ENCODE data around the gene PDE6A. TPM values are rescaled to one million over a fixed set of nuclear protein-coding genes. Genes with fewer than 3 reads are reported as not detected.

PDE6A gene
- total and polyA plus RNA-seq, 9 of the 15 experiments (the other 6 are each of a cell fraction or from before 2014, with no cell fraction given): 0.01 to 0.04 (median 0.01) TPM; not detected in 6

- Histone ChIP-seq H3K9me1 (ENCODE audit: control insufficient read depth, insufficient read depth, low read length) (no peaks in the 10 kb centered on the region), H3K36me3 (ENCODE audit: control insufficient read depth, insufficient read depth, low read length) (peaks cover 55% of the 10 kb centered on the region; the same call in 2 of the 3 replicates), H2AFZ (ENCODE audit: low read depth, low read length) (no peak overlapping the region), H3K4me3 (no peak overlapping the region), H3K27me3 (ENCODE audit: control insufficient read depth in 2 of 2, insufficient read depth in 2 of 2, low read length in 2 of 2) (no peaks in the 10 kb centered on the region), H3K4me2 (ENCODE audit: insufficient read depth, low read length) (no peak overlapping the region), H3K9ac (ENCODE audit: insufficient read depth in 1 of 2, low read depth in 2 of 2, low read length in 2 of 2) (no peak overlapping the region; a peak in 2 of 4 replicates), H3K4me1 (replicated peaks in 1 of 2; ENCODE audit: control insufficient read depth in 2 of 2, insufficient read depth in 2 of 2, low read length in 2 of 2) (0 out of 5 replicates have a peak, but pooled peaks cover 0 to 4% of the 10 kb centered on the region in 2 experiments), H3K79me2 (ENCODE audit: control insufficient read depth, insufficient read depth, low read length) (peaks cover 47% of the 10 kb centered on the region), H4K20me1 (replicated peaks; ENCODE audit: control insufficient read depth, insufficient read depth, low read length) (no peaks in the 10 kb centered on the region), H3K27ac (ENCODE audit: extremely low read depth, low read depth, low read length) (no peak overlapping the region), H3K9me3 (replicated peaks; ENCODE audit: control insufficient read depth, insufficient read depth, low read depth, low read length) (no peaks in the 10 kb centered on the region)
- FAIRE-seq (no peak), DNase-seq (ENCODE audit: extremely low read depth in 1 of 4, low spot score in 3 of 4) (no peak), ATAC-seq (no peak)
- intact Hi-C loops (cut with micrococcal nuclease) (no loop called here), in situ Hi-C loops (cut with MboI) (no loop called here)
- TF ChIP-seq ZBTB40 (IDR thresholded peaks at IDR 0.05) (0 out of 2 replicates have a peak, but pooled peaks have one; percentile 36), ZBTB40 (CRISPR knock-in tag; IDR thresholded peaks at IDR 0.05) (no peak), TAL1 (IDR thresholded peaks at IDR 0.05) (no peak), CEBPB (tag; IDR thresholded peaks at IDR 0.05) (0 out of 2 replicates have a peak, but pooled peaks have one; percentile 1)
- WGBS (ENCODE audit: insufficient coverage, low coverage, missing lambda C conversion rate): 67% methylated on average over 2 of the region's 2 CpGs
- ChIA-PET POLR2A (interaction anchor here (1.1 to 1.2 kb wide), 2 partner anchors 9 to 14 kb away, joined by 3 read pairs; no protein-coding TSS in a partner anchor), CTCF (ENCODE audit: low intra/inter-chr PET ratio) (no interaction called here)
- BruUV-seq (replicated peaks): no TSS peak
These were observed 124.6 kb downstream of the PDE6A start for GRCh38 chr5:149820012-149820411.
